HG02763 (cell line): ENCODE results near the gene LMAN2.
"Not testable (repeated sequence)": the region's sequence is repeated elsewhere in the genome, so short reads cannot be mapped to it uniquely, and the experiment has no call there.

Experiments
- ATAC-seq: cut with Tn5 transposase; IDR thresholded peaks from one replicate; pipeline ENCODE4 v1.9.1; 2021; ENCODE audit warnings: mild to moderate bottlenecking, moderate library complexity; ENCODE audit not compliant: unreplicated experiment

Gene LMAN2

GRCh38 chr5:177365845-177366527 lies 14.5 kb upstream of the LMAN2 start:
- ATAC-seq = no peak

- no peak for ATAC-seq
These were observed 12.9 kb upstream of the LMAN2 start for GRCh38 chr5:177364159-177364962.

GRCh38 chr5:177363565-177363964 lies 12.1 kb upstream of the LMAN2 start:
- ATAC-seq = no peak

GRCh38 chr5:177362610-177363507 lies 11.4 kb upstream of the LMAN2 start:
- ATAC-seq = peak; percentile 40

GRCh38 chr5:177362292-177362609 lies 10.8 kb upstream of the LMAN2 start:
- no peak for ATAC-seq

GRCh38 chr5:177361418-177362291 lies 10.2 kb upstream of the LMAN2 start:
- ATAC-seq = no peak

GRCh38 chr5:177360740-177361139 lies 9.3 kb upstream of the LMAN2 start:
- ATAC-seq = not testable (repeated sequence)

- no peak for ATAC-seq
These were observed 8.4 kb upstream of the LMAN2 start for GRCh38 chr5:177359860-177360259.

GRCh38 chr5:177359451-177359851 lies 8.0 kb upstream of the LMAN2 start:
- ATAC-seq = no peak

GRCh38 chr5:177358370-177358819 lies 6.9 kb upstream of the LMAN2 start:
- ATAC-seq = no peak

- peak; percentile 82 for ATAC-seq
These were observed 6.2 kb upstream of the LMAN2 start, which contains the start of gene RGS14 for GRCh38 chr5:177357459-177358351. Gene RGS14, plus strand, starts transcription at chr5:177357924. Its CDS starts 101 bp downstream, at chr5:177358025.

- no peak for ATAC-seq
These were observed 5.6 kb upstream of the LMAN2 start for GRCh38 chr5:177357146-177357458.

- no peak for ATAC-seq
These were observed 5.3 kb upstream of the LMAN2 start for GRCh38 chr5:177356746-177357145.

GRCh38 chr5:177355868-177356168 lies 4.3 kb upstream of the LMAN2 start:
- ATAC-seq = no peak

- ATAC-seq = no peak
These were observed 3.8 kb upstream of the LMAN2 start for GRCh38 chr5:177355162-177355867.

- no peak for ATAC-seq
These were observed 3.2 kb upstream of the LMAN2 start for GRCh38 chr5:177354711-177355110.

- ATAC-seq = no peak
These were observed 2.8 kb upstream of the LMAN2 start for GRCh38 chr5:177354256-177354655.

- no peak for ATAC-seq
These were observed 1.6 kb upstream of the LMAN2 start for GRCh38 chr5:177353093-177353492.

GRCh38 chr5:177350776-177351391 lies 584 bp downstream of the LMAN2 start:
- ATAC-seq = no peak
